Measurements from ENCODE around the gene ERVK3-1.

ERVK3-1 gene

DNA sequence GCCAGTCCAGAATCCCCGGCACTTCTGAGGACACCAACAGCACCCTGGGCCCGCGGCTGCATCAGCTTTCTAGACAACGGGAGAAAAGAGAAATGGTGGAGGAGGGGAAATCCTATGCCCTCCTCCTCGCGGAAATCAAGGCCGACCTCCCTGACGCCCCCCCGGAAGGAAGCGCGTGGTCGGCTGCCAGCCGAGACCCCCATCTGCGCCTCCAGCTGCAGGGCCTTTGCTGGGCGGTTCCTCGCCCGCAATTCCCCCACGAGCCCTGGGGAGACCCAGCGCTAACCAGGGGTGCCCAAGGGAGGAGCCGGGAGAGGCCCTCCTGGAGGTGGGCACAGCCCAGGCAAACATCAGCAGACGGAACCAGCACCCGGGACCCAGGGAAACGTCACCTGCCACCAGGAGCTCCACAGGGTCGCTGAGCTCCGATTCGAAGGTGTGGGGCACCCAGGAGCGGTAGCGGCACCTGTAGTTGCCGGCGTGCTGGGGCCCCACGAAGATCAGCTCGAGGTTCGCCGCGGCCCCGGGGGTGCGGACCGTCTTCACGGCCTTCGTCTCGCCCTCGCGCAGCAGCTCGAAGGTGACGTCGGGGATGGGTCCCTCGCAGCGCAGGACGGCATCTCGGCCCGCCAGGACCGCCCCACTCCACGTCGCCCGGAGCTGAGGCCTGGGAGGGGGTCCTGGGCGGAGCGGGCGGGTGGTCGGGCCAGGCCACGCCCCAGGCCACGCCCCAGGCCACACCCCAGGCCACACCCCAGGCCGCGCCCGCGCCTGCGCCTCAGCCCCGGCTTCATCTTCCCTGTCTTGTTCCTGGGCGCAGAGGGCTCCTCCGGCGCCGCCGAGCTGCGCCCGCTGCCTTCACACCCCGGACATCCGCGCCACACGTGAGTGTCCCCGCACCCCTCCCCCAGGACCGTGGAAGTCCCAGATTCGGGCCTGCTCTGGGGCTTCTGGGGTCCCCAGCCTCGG lies 42.1 kb downstream of the ERVK3-1 start:
- peak overlapping the region; percentile 72 for H3K4me3 ChIP-seq (ENCODE audit: low read length)

DNA sequence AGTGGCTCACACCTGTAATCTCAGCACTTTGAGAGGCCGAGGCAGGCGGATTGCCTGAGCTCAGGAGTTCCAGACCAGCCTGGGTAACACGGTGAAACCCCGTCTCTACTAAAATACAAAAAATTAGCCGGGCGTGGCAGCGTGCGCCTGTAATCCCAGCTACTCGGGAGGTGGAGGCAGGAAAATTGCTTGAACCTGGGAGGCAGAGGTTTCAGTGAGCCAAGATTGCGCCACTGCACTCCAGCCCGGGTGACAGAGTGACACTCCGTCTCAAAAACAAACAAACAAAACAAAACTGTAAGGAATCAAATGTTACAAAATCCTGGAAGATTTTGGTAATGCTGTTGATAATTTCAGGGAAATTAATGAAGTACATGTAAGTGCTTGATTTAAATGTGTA lies 42.9 kb downstream of the ERVK3-1 start:
- peak overlapping the region; percentile 72 for H3K4me3 ChIP-seq (ENCODE audit: low read length)

More for the DNA sequence above, 42.1 kb downstream of the ERVK3-1 start:
- no peak for TF ChIP-seq ZNF274 (IDR thresholded peaks at IDR 0.05; ENCODE audit: low read depth, low read length)

- H3K4me3 ChIP-seq (ENCODE audit: low read length) = no peak overlapping the region; the same call in 1 of the 2 replicates
- no peak for TF ChIP-seq ZNF274 (IDR thresholded peaks at IDR 0.05; ENCODE audit: low read depth, low read length)
Observed at GRCh38 chr19:58349590-58349989, 44.4 kb downstream of the ERVK3-1 start.

DNA sequence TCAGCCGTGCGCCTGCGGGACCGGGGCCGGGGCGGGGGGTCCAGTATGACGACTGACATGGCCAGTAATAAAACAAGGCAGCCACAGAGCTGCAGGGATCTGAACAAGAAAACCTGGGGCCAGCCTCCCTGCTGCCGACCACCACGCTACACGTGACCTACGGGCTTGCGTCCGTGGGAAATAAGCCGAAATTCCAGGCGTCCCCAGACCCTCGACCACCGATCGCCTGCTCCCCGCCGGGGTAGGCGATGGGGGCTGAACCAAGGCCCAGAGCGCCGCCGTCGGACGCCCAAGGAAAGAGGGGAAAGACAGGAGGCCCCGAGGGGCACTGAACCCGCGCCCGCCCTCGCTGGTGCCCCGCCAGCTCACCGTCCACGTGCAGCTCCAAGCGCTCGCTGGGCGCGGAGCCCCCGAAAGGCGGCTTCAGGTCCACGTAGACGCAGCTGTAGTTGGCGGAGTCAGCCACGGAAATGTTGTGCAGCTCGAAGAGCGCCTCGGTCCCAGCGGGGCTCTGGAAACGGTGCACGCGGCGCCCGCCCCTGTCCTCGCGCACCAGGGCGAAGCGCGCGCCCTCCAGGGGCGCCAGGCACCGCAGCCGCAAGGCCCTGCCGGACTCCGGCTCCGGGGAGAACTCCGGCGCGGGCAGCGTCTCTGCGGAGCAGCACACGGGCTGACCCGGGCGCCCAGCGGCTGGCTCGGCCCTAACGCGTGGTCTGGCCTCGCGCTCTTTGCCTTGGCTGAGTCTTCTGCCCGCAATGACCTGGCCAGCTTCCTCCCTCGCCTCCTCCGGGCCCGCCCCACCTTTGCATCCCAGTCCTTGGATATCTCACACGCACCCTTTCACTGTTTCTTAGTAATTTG lies 45.1 kb downstream of the ERVK3-1 start:
- H3K4me3 ChIP-seq (ENCODE audit: low read length) = no peak overlapping the region; the same call in 1 of the 2 replicates
- no peak for TF ChIP-seq ZNF274 (IDR thresholded peaks at IDR 0.05; ENCODE audit: low read depth, low read length)

- H3K4me3 ChIP-seq (ENCODE audit: low read length) = no peak overlapping the region
- no peak for TF ChIP-seq ZNF274 (IDR thresholded peaks at IDR 0.05; ENCODE audit: low read depth, low read length)
Observed at GRCh38 chr19:58350871-58351557, 45.8 kb downstream of the ERVK3-1 start.

GRCh38 chr19:58351558-58351878 lies 46.3 kb downstream of the ERVK3-1 start:
- H3K4me3 ChIP-seq (ENCODE audit: low read length) = no peak overlapping the region
- no peak for TF ChIP-seq ZNF274 (IDR thresholded peaks at IDR 0.05; ENCODE audit: low read depth, low read length)

DNA sequence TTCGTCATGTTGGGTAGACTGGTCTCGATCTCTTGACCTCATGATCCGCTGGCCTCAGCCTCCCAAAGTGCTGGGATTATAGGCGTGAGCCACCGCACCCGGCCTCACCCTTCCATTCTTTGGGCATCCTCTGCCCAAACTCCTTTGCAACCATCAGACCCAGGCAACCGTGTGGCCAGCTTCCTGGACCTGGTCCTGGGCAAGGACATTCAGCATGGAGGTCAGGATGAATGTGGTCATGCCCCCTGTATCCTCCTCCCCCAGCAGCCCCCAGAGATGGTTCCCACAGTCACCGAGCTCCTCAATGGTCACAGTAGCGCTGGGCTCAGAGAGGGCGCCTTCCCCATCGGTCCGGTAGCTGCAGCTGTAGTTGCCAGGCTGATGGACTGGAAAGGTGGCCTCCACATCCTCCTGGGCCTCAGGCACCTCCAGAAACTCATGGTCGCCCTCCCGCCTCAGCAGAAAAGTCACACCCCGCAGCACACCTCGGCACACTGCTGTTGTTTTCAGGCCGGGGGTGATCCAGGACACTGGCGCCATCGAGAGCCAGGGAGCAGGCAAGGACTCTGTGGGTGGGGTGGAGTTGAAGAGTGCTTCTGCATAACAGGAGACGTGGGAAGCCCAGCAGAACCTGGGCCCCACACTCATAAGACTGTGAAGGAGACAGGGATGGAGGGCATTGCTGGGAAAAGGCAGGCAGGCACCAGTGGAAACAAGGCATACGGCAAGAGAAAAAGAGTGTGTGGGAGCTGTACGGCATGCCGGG lies 47.0 kb downstream of the ERVK3-1 start:
- no peak for TF ChIP-seq ZNF274 (IDR thresholded peaks at IDR 0.05; ENCODE audit: low read depth, low read length)
- no peak overlapping the region for H3K4me3 ChIP-seq (ENCODE audit: low read length)

GRCh38 chr19:58352760-58353671 lies 47.8 kb downstream of the ERVK3-1 start, which contains the start of gene A1BG:
A1BG (minus strand) TSS chr19:58353492; CDS start chr19:58353437, 55 bp downstream.
- no peak within 1 kb of the TSS for H3K4me3 ChIP-seq (ENCODE audit: low read length)
- no peak for TF ChIP-seq ZNF274 (IDR thresholded peaks at IDR 0.05; ENCODE audit: low read depth, low read length)

DNA sequence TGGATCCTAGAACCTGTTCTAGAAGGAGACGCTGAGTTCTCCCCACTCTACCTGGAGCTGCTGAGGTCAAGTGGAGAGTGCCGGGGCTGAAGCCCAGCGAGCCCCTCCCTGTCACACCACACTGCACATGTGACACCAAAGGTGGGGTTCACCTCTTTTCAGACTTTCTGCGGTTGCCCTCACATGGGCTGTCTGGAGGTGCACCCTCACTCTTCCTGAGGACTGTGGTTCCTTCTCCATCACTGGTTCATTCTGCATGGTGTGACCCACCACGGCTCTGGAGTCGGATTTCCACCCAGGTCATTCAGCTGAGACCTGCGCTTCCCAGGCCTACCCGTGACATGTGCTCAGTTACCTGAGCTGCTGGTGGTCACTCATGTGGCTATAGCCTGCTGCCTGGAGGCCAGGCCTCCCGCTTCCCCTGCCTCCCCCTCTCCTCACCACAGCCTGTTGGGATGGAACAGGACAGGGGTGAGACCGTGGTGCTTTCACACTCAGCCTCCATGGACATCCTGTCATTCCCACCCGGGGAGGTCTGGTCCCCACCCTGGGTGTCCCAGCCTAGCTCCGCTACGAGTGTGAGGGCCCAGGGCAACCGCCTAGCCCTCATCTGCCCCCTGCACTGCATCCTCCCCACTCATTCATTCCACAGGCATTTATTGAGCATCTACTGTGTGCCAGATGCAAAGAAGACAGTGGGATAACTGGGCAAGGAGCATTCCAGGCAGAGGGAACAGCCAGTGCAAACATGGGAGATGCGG lies 48.7 kb downstream of the ERVK3-1 start:
- no peak overlapping the region for H3K4me3 ChIP-seq (ENCODE audit: low read length)
- TF ChIP-seq ZNF274 (IDR thresholded peaks at IDR 0.05; ENCODE audit: low read depth, low read length) = no peak

DNA sequence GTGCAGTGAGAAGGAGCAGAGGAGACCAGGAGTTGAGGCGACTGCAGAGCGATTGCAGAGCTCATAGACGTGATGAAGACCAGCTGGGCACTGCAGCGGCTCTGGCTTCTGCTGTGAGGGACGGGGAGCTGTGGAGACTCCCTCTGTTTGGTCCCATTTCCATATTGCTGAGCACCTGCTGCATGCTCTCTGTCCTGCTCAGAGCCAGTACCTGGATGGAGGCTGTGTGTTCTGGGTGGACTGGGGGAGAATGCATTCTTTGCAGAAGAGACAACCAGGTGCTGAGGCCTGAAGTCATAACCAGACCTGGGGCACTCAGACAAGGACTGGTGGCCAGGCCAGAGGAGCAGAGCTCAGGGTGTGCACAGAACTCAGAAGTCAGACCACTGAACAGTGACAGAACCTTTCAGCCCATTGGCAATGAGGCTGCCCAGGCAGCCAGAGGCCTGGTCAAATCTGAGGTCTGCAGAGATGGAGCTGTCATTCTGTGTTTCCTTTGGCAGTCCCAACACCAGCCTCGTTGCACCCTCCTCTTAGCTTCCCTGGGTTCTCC lies 49.4 kb downstream of the ERVK3-1 start:
- TF ChIP-seq ZNF274 (IDR thresholded peaks at IDR 0.05; ENCODE audit: low read depth, low read length) = no peak
- no peak overlapping the region for H3K4me3 ChIP-seq (ENCODE audit: low read length)

DNA sequence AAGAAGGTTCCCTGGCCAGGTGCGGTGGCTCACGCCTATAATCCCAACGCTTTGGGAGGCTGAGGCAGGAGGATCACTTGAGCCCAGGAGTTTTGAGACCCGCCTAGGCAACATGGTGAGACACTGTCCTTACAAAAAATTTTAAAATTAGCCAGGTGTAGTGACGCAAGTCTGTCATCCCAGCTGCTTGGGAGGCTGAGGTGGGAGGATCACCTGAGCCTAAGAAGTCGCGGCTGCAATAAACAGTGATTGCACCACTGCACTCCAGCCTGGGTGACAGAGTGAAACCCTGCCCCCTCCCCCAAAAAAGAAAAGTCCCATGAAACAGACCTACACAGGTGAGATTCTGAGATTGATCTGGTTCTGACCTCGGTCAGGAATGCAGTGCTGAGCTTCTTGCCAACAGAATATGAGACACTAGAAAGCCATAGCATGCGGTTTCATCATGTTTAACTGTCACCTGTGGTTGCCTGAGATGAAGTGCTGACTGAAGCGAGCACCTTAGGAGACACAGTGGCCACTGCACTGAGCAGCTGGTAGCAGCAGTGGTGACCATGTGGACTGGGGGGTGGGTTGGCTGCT lies 50.1 kb downstream of the ERVK3-1 start:
- no peak for TF ChIP-seq ZNF274 (IDR thresholded peaks at IDR 0.05; ENCODE audit: low read depth, low read length)
- no peak overlapping the region for H3K4me3 ChIP-seq (ENCODE audit: low read length)

Measured in GM08714 (cell line).